Activated CD8-positive, alpha-beta memory T cell treated with anti-CD3 and anti-CD28 coated beads, Interleukin-2, amount 10 ng/mL, durations not matched to agents 7 days and 5 days (primary cell): Measurements from ENCODE around the gene SETD4. TPM values are rescaled to one million over a fixed set of nuclear protein-coding genes. Genes with fewer than 3 reads are reported as not detected.

Source experiments
- ATAC-seq: fragments of 150-1000 bp; cut with Tn5 transposase; one replicate; pipeline ENCODE4 v1.10.0; 2021; ENCODE audit warnings: moderate library complexity
- CTCF ChIA-PET: fragments of 350-600 bp; sonication (Branson Sonifier 250); formaldehyde crosslinking; loops from one replicate; lab custom pipeline; 2021; ENCODE audit warnings: antibody characterized with exemption; lab: Charles Lee
- DNase-seq: peaks from one replicate; pipeline ENCODE4 v3.0.0-alpha.2; 2020
- H3K27ac Mint-ChIP-seq: one replicate; pipeline ENCODE4 v1.8.0; 2021; ENCODE audit warnings: mild to moderate bottlenecking, mixed read lengths
- H3K27me3 Mint-ChIP-seq: one replicate; pipeline ENCODE4 v1.8.0; 2021; ENCODE audit warnings: mixed read lengths
- H3K36me3 Mint-ChIP-seq: one replicate; pipeline ENCODE4 v1.8.0; 2021; ENCODE audit warnings: mild to moderate bottlenecking, mixed read lengths
- H3K4me1 Mint-ChIP-seq: one replicate; pipeline ENCODE4 v1.8.0; 2021; ENCODE audit warnings: mixed read lengths
- H3K4me3 Mint-ChIP-seq: one replicate; pipeline ENCODE4 v1.8.0; 2021; ENCODE audit warnings: mild to moderate bottlenecking, moderate library complexity, mixed read lengths
- H3K9me3 Mint-ChIP-seq: one replicate; pipeline ENCODE4 v1.8.0; 2022; ENCODE audit warnings: low read depth, mixed read lengths
- total RNA-seq, 2 experiments: library from RNA; stranded (reverse); gene quantifications; one replicate each; pipeline ENCODE4 v1.2.3, GENCODE V29; 2021

SETD4 gene
- total RNA-seq, 2 experiments from 2014 or later = 17.9 to 20.9 TPM

- no peak for DNase-seq
- H3K4me1 Mint-ChIP-seq = no peaks in the 10 kb centered on the region
- H3K9me3 Mint-ChIP-seq = no peaks in the 10 kb centered on the region
- H3K36me3 Mint-ChIP-seq = no peaks in the 10 kb centered on the region
- H3K4me3 Mint-ChIP-seq = no peak overlapping the region
- no peak for ATAC-seq
- H3K27me3 Mint-ChIP-seq = peaks cover 5% of the 10 kb centered on the region
- CTCF ChIA-PET = no interaction called here
- no peak overlapping the region for H3K27ac Mint-ChIP-seq
Observed at GRCh38 chr21:36004441-36004840, 55.9 kb downstream of the SETD4 start.

- no peaks in the 10 kb centered on the region for H3K36me3 Mint-ChIP-seq
Observed at GRCh38 chr21:36003776-36004175, 56.5 kb downstream of the SETD4 start.

GRCh38 chr21:35996217-35996616 lies 64.1 kb downstream of the SETD4 start:
- H3K27me3 Mint-ChIP-seq = peaks cover 20% of the 10 kb centered on the region
- H3K36me3 Mint-ChIP-seq = no peaks in the 10 kb centered on the region
- no peak overlapping the region for H3K27ac Mint-ChIP-seq
- no peak overlapping the region for H3K4me3 Mint-ChIP-seq
- CTCF ChIA-PET = interaction anchor here (1.2 kb wide), 1 partner anchor 64 kb away, joined by 3 read pairs; no protein-coding TSS in a partner anchor
- DNase-seq (no peak), ATAC-seq (no peak)
- no peaks in the 10 kb centered on the region for H3K4me1 Mint-ChIP-seq
- no peaks in the 10 kb centered on the region for H3K9me3 Mint-ChIP-seq

More at GRCh38 chr21:36003776-36004175, 56.5 kb downstream of the SETD4 start:
- Mint-ChIP-seq H3K4me3 (no peak overlapping the region), H3K4me1 (no peaks in the 10 kb centered on the region), H3K9me3 (no peaks in the 10 kb centered on the region), H3K27ac (no peak overlapping the region), H3K27me3 (peaks cover 3% of the 10 kb centered on the region)
- ATAC-seq = no peak
- no peak for DNase-seq
- CTCF ChIA-PET = no interaction called here

- Mint-ChIP-seq H3K27me3 (peaks cover 20% of the 10 kb centered on the region), H3K36me3 (no peaks in the 10 kb centered on the region), H3K27ac (no peak overlapping the region), H3K9me3 (no peaks in the 10 kb centered on the region), H3K4me3 (no peak overlapping the region), H3K4me1 (no peaks in the 10 kb centered on the region)
- CTCF ChIA-PET = interaction anchor here (1.2 kb wide), 1 partner anchor 63 kb away, joined by 3 read pairs; no protein-coding TSS in a partner anchor
- DNase-seq = no peak
- ATAC-seq = no peak
Observed at GRCh38 chr21:35995522-35996088, 64.7 kb downstream of the SETD4 start.

GRCh38 chr21:35994613-35995012 lies 65.7 kb downstream of the SETD4 start:
- Mint-ChIP-seq H3K9me3 (no peaks in the 10 kb centered on the region), H3K36me3 (no peaks in the 10 kb centered on the region), H3K27ac (no peak overlapping the region), H3K4me3 (no peak overlapping the region), H3K27me3 (peaks cover 20% of the 10 kb centered on the region), H3K4me1 (no peaks in the 10 kb centered on the region)
- DNase-seq (no peak), ATAC-seq (no peak)
- CTCF ChIA-PET = no interaction called here

GRCh38 chr21:35993875-35994490 lies 66.3 kb downstream of the SETD4 start:
- Mint-ChIP-seq H3K27ac (no peak overlapping the region), H3K4me3 (no peak overlapping the region), H3K36me3 (no peaks in the 10 kb centered on the region), H3K9me3 (no peaks in the 10 kb centered on the region), H3K4me1 (no peaks in the 10 kb centered on the region), H3K27me3 (peaks cover 25% of the 10 kb centered on the region)
- DNase-seq = no peak
- no peak for ATAC-seq
- CTCF ChIA-PET = no interaction called here

- no peaks in the 10 kb centered on the region for H3K4me1 Mint-ChIP-seq
- no peak overlapping the region for H3K27ac Mint-ChIP-seq
- no peaks in the 10 kb centered on the region for H3K36me3 Mint-ChIP-seq
- CTCF ChIA-PET = interaction anchor here (0.7 kb wide), 1 partner anchor 1400 kb away, joined by 3 read pairs; no protein-coding TSS in a partner anchor
- no peaks in the 10 kb centered on the region for H3K9me3 Mint-ChIP-seq
- no peak overlapping the region for H3K4me3 Mint-ChIP-seq
- DNase-seq (no peak), ATAC-seq (no peak)
- peaks cover 16% of the 10 kb centered on the region for H3K27me3 Mint-ChIP-seq
Observed at GRCh38 chr21:35991131-35991530, 69.2 kb downstream of the SETD4 start.

- ATAC-seq (no peak), DNase-seq (no peak)
- Mint-ChIP-seq H3K27ac (no peak overlapping the region), H3K27me3 (peaks cover 14% of the 10 kb centered on the region), H3K9me3 (no peaks in the 10 kb centered on the region), H3K4me3 (no peak overlapping the region), H3K4me1 (no peaks in the 10 kb centered on the region), H3K36me3 (no peaks in the 10 kb centered on the region)
- CTCF ChIA-PET = interaction anchor here (0.7 kb wide), 1 partner anchor 1400 kb away, joined by 3 read pairs; no protein-coding TSS in a partner anchor
Observed at GRCh38 chr21:35990609-35991008, 69.7 kb downstream of the SETD4 start.

GRCh38 chr21:35989138-35989735 lies 71.1 kb downstream of the SETD4 start:
- no peaks in the 10 kb centered on the region for H3K4me1 Mint-ChIP-seq
- H3K27ac Mint-ChIP-seq = no peak overlapping the region
- CTCF ChIA-PET = interaction anchor here (1.1 kb wide), 1 partner anchor 39 kb away, joined by 3 read pairs; no protein-coding TSS in a partner anchor
- no peak for ATAC-seq
- H3K9me3 Mint-ChIP-seq = no peaks in the 10 kb centered on the region
- no peak overlapping the region for H3K4me3 Mint-ChIP-seq
- DNase-seq = no peak
- peaks cover 20% of the 10 kb centered on the region for H3K27me3 Mint-ChIP-seq
- no peaks in the 10 kb centered on the region for H3K36me3 Mint-ChIP-seq

- no peaks in the 10 kb centered on the region for H3K9me3 Mint-ChIP-seq
- no peak for ATAC-seq
- peaks cover 20% of the 10 kb centered on the region for H3K27me3 Mint-ChIP-seq
- H3K36me3 Mint-ChIP-seq = no peaks in the 10 kb centered on the region
- no peak for DNase-seq
- no peaks in the 10 kb centered on the region for H3K4me1 Mint-ChIP-seq
- no peak overlapping the region for H3K27ac Mint-ChIP-seq
- H3K4me3 Mint-ChIP-seq = no peak overlapping the region
- CTCF ChIA-PET = interaction anchor here (0.7 to 1.1 kb wide), 2 partner anchors 30 to 40 kb away, joined by 3 to 4 read pairs; no protein-coding TSS in a partner anchor
Observed at GRCh38 chr21:35988416-35989137, 71.7 kb downstream of the SETD4 start.

- Mint-ChIP-seq H3K4me3 (no peak overlapping the region), H3K36me3 (no peaks in the 10 kb centered on the region), H3K27ac (no peak overlapping the region), H3K27me3 (peaks cover 20% of the 10 kb centered on the region), H3K9me3 (no peaks in the 10 kb centered on the region), H3K4me1 (no peaks in the 10 kb centered on the region)
- ATAC-seq (no peak), DNase-seq (no peak)
- CTCF ChIA-PET = no interaction called here
Observed at GRCh38 chr21:35987475-35987874, 72.9 kb downstream of the SETD4 start.

- no peak for DNase-seq
- no peak overlapping the region for H3K4me3 Mint-ChIP-seq
- CTCF ChIA-PET = interaction anchor here (0.6 kb wide), 1 partner anchor 12 kb away, joined by 3 read pairs; no protein-coding TSS in a partner anchor
- no peaks in the 10 kb centered on the region for H3K36me3 Mint-ChIP-seq
- no peak for ATAC-seq
- no peaks in the 10 kb centered on the region for H3K9me3 Mint-ChIP-seq
- no peak overlapping the region for H3K27ac Mint-ChIP-seq
- no peaks in the 10 kb centered on the region for H3K4me1 Mint-ChIP-seq
- peaks cover 22% of the 10 kb centered on the region for H3K27me3 Mint-ChIP-seq
Observed at GRCh38 chr21:35984654-35985361, 75.5 kb downstream of the SETD4 start.
